ENCODE measurements around the gene RAPGEF6. TPM values are rescaled to one million over a fixed set of nuclear protein-coding genes. Genes with fewer than 3 reads are reported as not detected.

RAPGEF6 gene
- total and polyA plus RNA-seq, 4 donors: 19.3 to 95.2 (median 33.5) TPM

DNA sequence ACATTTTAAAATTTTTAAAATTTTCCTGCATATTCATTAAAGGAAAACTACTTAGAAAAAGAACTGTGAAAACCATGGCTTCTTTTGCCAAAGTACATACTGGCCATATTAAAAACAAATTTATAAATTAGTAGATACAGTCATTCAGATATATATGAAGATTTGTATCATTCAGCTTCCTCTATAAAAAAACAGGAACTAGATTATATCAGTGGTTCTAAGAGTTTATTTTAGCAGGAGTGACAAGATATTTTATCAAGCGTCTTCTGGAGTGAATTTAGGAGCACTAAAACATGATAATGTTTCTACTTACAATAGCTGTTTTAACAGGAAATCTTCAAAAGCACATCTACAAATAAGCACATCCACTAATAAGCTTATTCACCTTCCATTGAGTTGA lies 171.4 kb downstream of the RAPGEF6 start:
- no peak for DNase-seq (ENCODE audit: low read depth in 4 of 6, low spot score in 6 of 6)
- peaks cover 9% of the 10 kb centered on the region for H3K36me3 ChIP-seq (ENCODE audit: control insufficient read depth, insufficient read depth, low read length)
- H3K27ac ChIP-seq (ENCODE audit: low read depth, low read length): no peak overlapping the region
- H3K9me3 ChIP-seq (ENCODE audit: control insufficient read depth, insufficient read depth, low read length): no peaks in the 10 kb centered on the region
- WGBS (ENCODE audit: insufficient coverage): no CpG with 5 or more reads among the region's 1 CpG
- H3K4me3 ChIP-seq (ENCODE audit: low read depth, low read length): no peak overlapping the region
- no peaks in the 10 kb centered on the region for H3K27me3 ChIP-seq (ENCODE audit: control insufficient read depth, insufficient read depth, low read length)
- H3K4me1 ChIP-seq (ENCODE audit: control insufficient read depth, insufficient read depth, low read length): no peaks in the 10 kb centered on the region

- no CpG with 5 or more reads among the region's 3 CpGs for WGBS (ENCODE audit: insufficient coverage)
These were observed 172.6 kb downstream of the RAPGEF6 start for GRCh38 chr5:131462454-131462853.

DNA sequence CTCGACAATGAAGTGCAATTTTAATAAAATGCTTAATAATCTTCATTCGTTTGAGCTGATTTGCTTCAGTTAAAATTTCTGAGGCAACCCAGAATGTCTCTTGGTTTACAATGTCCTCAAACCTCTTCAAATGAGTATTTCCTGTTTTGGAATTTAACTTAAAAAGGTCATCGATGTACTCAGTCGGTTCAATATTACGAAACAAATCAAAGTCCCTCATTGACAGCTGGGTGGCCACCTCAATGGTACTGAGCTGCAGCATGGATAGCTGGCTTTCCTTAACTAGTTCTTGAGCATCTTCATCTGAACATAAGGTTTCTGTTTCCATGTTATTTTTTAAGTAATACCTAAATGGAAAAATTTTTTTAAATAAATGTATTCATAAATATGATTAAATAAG lies 173.3 kb downstream of the RAPGEF6 start:
- Histone ChIP-seq H3K4me1 (ENCODE audit: control insufficient read depth, insufficient read depth, low read length) (no peaks in the 10 kb centered on the region), H3K27ac (ENCODE audit: low read depth, low read length) (no peak overlapping the region), H3K4me3 (ENCODE audit: low read depth, low read length) (no peak overlapping the region), H3K36me3 (ENCODE audit: control insufficient read depth, insufficient read depth, low read length) (peaks cover 4% of the 10 kb centered on the region), H3K27me3 (ENCODE audit: control insufficient read depth, insufficient read depth, low read length) (no peaks in the 10 kb centered on the region), H3K9me3 (ENCODE audit: control insufficient read depth, insufficient read depth, low read length) (no peaks in the 10 kb centered on the region)
- no peak for DNase-seq (ENCODE audit: low read depth in 4 of 6, low spot score in 6 of 6)
- 100% methylated on average over 3 of the region's 5 CpGs for WGBS (ENCODE audit: insufficient coverage)

More at GRCh38 chr5:131462454-131462853, 172.6 kb downstream of the RAPGEF6 start:
- Histone ChIP-seq H3K4me1 (ENCODE audit: control insufficient read depth, insufficient read depth, low read length) (no peaks in the 10 kb centered on the region), H3K36me3 (ENCODE audit: control insufficient read depth, insufficient read depth, low read length) (peaks cover 4% of the 10 kb centered on the region), H3K27me3 (ENCODE audit: control insufficient read depth, insufficient read depth, low read length) (no peaks in the 10 kb centered on the region), H3K4me3 (ENCODE audit: low read depth, low read length) (no peak overlapping the region), H3K9me3 (ENCODE audit: control insufficient read depth, insufficient read depth, low read length) (no peaks in the 10 kb centered on the region), H3K27ac (ENCODE audit: low read depth, low read length) (no peak overlapping the region)
- no peak for DNase-seq (ENCODE audit: low read depth in 4 of 6, low spot score in 6 of 6)

DNA sequence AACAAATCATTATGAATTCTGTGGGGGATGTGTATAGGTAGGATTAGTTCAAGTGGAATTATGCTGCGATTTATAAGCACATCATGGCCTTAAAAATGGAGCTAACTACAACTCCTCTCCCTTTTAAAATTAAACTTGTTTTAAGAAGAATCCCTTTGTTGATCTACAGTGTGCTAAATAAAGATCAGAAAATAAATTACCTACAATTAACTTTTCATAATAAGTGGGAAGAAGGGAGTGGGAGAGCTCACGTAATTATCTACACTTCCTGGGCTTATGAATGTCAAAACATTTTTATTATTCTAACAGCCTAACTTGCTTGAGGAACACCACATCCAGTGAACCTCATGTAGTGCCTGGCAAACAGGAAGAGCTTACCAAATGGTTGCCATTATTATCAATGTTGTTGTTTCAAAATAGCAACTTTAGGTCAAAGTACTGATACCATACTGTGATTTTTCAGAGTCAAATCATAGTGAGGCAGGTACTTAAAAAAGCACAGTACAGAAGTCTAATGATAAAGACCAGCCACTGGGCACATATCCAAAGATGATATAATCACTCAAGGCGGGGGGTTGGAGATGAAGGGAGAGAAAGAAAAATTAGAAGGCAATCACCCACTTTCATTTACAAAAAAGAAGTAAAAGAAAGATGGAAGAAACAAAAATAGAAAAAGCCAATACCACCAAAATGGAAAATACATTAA lies 174.0 kb downstream of the RAPGEF6 start:
- no CpG with 5 or more reads among the region's 3 CpGs for WGBS (ENCODE audit: insufficient coverage)
- no peak for DNase-seq (ENCODE audit: low read depth in 4 of 6, low spot score in 6 of 6)
- Histone ChIP-seq H3K27me3 (ENCODE audit: control insufficient read depth, insufficient read depth, low read length) (no peaks in the 10 kb centered on the region), H3K9me3 (ENCODE audit: control insufficient read depth, insufficient read depth, low read length) (no peaks in the 10 kb centered on the region), H3K36me3 (ENCODE audit: control insufficient read depth, insufficient read depth, low read length) (peaks cover 4% of the 10 kb centered on the region), H3K27ac (ENCODE audit: low read depth, low read length) (no peak overlapping the region), H3K4me3 (ENCODE audit: low read depth, low read length) (no peak overlapping the region), H3K4me1 (ENCODE audit: control insufficient read depth, insufficient read depth, low read length) (no peaks in the 10 kb centered on the region)

- no peak for DNase-seq (ENCODE audit: low read depth in 4 of 6, low spot score in 6 of 6)
- Histone ChIP-seq H3K36me3 (ENCODE audit: control insufficient read depth, insufficient read depth, low read length) (peaks cover 8% of the 10 kb centered on the region), H3K27ac (ENCODE audit: low read depth, low read length) (no peak overlapping the region), H3K27me3 (ENCODE audit: control insufficient read depth, insufficient read depth, low read length) (no peaks in the 10 kb centered on the region), H3K4me1 (ENCODE audit: control insufficient read depth, insufficient read depth, low read length) (no peaks in the 10 kb centered on the region), H3K4me3 (ENCODE audit: low read depth, low read length) (no peak overlapping the region), H3K9me3 (ENCODE audit: control insufficient read depth, insufficient read depth, low read length) (no peaks in the 10 kb centered on the region)
- whole genome bisulfite sequencing (ENCODE audit: insufficient coverage): 100% methylated on average over 1 of the region's 1 CpG
These were observed 174.9 kb downstream of the RAPGEF6 start for GRCh38 chr5:131460133-131460532.

DNA sequence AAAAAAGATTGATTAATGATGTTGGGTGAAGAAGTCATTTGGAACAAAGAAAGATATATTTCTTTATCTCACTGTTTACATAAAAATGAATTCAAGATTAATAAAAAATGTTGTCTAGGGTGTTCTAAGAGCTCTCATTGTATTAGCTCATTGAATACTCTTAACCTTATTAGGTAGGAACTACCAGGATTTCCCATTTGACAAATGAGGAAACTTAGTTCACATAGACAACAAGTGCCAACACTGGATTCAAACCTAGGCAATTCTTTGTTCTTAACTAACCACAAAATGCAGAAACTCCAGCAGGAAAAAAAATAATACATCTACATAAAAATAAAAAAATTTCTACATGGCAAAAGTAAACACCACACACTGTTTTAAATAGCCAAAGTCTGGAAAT lies 175.8 kb downstream of the RAPGEF6 start:
- peaks cover 10% of the 10 kb centered on the region for H3K36me3 ChIP-seq (ENCODE audit: control insufficient read depth, insufficient read depth, low read length)
- no peaks in the 10 kb centered on the region for H3K27me3 ChIP-seq (ENCODE audit: control insufficient read depth, insufficient read depth, low read length)
- no peaks in the 10 kb centered on the region for H3K9me3 ChIP-seq (ENCODE audit: control insufficient read depth, insufficient read depth, low read length)
- DNase-seq (ENCODE audit: low read depth in 4 of 6, low spot score in 6 of 6): no peak
- no peak overlapping the region for H3K27ac ChIP-seq (ENCODE audit: low read depth, low read length)
- no peak overlapping the region for H3K4me3 ChIP-seq (ENCODE audit: low read depth, low read length)
- H3K4me1 ChIP-seq (ENCODE audit: control insufficient read depth, insufficient read depth, low read length): no peaks in the 10 kb centered on the region

GRCh38 chr5:131457193-131457592 lies 177.8 kb downstream of the RAPGEF6 start:
- DNase-seq (ENCODE audit: low read depth in 4 of 6, low spot score in 6 of 6): no peak
- no peak overlapping the region for H3K27ac ChIP-seq (ENCODE audit: low read depth, low read length)
- H3K4me3 ChIP-seq (ENCODE audit: low read depth, low read length): no peak overlapping the region
- H3K4me1 ChIP-seq (ENCODE audit: control insufficient read depth, insufficient read depth, low read length): no peaks in the 10 kb centered on the region
- no peaks in the 10 kb centered on the region for H3K27me3 ChIP-seq (ENCODE audit: control insufficient read depth, insufficient read depth, low read length)
- WGBS (ENCODE audit: insufficient coverage): 100% methylated on average over 1 of the region's 1 CpG
- no peaks in the 10 kb centered on the region for H3K9me3 ChIP-seq (ENCODE audit: control insufficient read depth, insufficient read depth, low read length)
- H3K36me3 ChIP-seq (ENCODE audit: control insufficient read depth, insufficient read depth, low read length): peaks cover 6% of the 10 kb centered on the region

DNA sequence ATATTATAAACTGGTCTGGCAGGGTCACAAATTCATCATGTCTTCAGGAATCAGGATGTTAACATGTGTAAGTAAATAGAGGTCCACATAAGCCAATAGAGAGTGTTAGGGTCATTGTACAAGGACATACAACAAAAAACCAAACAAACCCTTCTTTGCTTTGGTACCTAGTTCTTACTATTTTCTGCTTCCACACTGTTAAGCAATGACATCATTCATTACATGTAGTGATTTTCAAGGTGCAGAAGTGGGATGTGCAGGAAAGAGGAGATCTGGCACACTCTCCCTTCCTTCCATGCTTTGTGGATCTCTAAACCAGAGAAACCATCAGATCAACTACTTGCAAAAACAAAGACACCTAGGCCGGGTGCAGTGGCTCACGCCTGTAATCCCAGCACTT lies 184.1 kb downstream of the RAPGEF6 start:
- no peaks in the 10 kb centered on the region for H3K4me1 ChIP-seq (ENCODE audit: control insufficient read depth, insufficient read depth, low read length)
- peaks cover 10% of the 10 kb centered on the region for H3K36me3 ChIP-seq (ENCODE audit: control insufficient read depth, insufficient read depth, low read length)
- 100% methylated on average over 2 of the region's 2 CpGs for WGBS (ENCODE audit: insufficient coverage)

GRCh38 chr5:131441184-131441583 lies 193.8 kb downstream of the RAPGEF6 start:
- Histone ChIP-seq H3K4me1 (ENCODE audit: control insufficient read depth, insufficient read depth, low read length) (no peaks in the 10 kb centered on the region), H3K36me3 (ENCODE audit: control insufficient read depth, insufficient read depth, low read length) (peaks cover 20% of the 10 kb centered on the region), H3K9me3 (ENCODE audit: control insufficient read depth, insufficient read depth, low read length) (no peaks in the 10 kb centered on the region), H3K27ac (ENCODE audit: low read depth, low read length) (no peak overlapping the region), H3K4me3 (ENCODE audit: low read depth, low read length) (no peak overlapping the region), H3K27me3 (ENCODE audit: control insufficient read depth, insufficient read depth, low read length) (no peaks in the 10 kb centered on the region)
- WGBS (ENCODE audit: insufficient coverage): 86% methylated on average over 1 of the region's 2 CpGs
- DNase-seq (ENCODE audit: low read depth in 4 of 6, low spot score in 6 of 6): peak in 1 of 6 donors; percentile 7

More for the DNA sequence above, 184.1 kb downstream of the RAPGEF6 start:
- DNase-seq (ENCODE audit: low read depth in 4 of 6, low spot score in 6 of 6): no peak
- no peaks in the 10 kb centered on the region for H3K27me3 ChIP-seq (ENCODE audit: control insufficient read depth, insufficient read depth, low read length)
- H3K9me3 ChIP-seq (ENCODE audit: control insufficient read depth, insufficient read depth, low read length): no peaks in the 10 kb centered on the region
- no peak overlapping the region for H3K27ac ChIP-seq (ENCODE audit: low read depth, low read length)
- no peak overlapping the region for H3K4me3 ChIP-seq (ENCODE audit: low read depth, low read length)

GRCh38 chr5:131436081-131436480 lies 198.9 kb downstream of the RAPGEF6 start:
- 80% methylated on average over 1 of the region's 2 CpGs for WGBS (ENCODE audit: insufficient coverage)
- Histone ChIP-seq H3K36me3 (ENCODE audit: control insufficient read depth, insufficient read depth, low read length) (peaks cover 35% of the 10 kb centered on the region), H3K4me1 (ENCODE audit: control insufficient read depth, insufficient read depth, low read length) (no peaks in the 10 kb centered on the region), H3K9me3 (ENCODE audit: control insufficient read depth, insufficient read depth, low read length) (no peaks in the 10 kb centered on the region), H3K4me3 (ENCODE audit: low read depth, low read length) (no peak overlapping the region), H3K27ac (ENCODE audit: low read depth, low read length) (no peak overlapping the region), H3K27me3 (ENCODE audit: control insufficient read depth, insufficient read depth, low read length) (no peaks in the 10 kb centered on the region)
- DNase-seq (ENCODE audit: low read depth in 4 of 6, low spot score in 6 of 6): peak in 1 of 6 donors; percentile 26

All from spinal cord (tissue), 10 donors.